IPS DF 6.9 (cell line): Measurements from ENCODE around the gene CDSN.

Experiments
- DNase-seq: peaks from one replicate; pipeline ENCODE4 v3.0.0-alpha.2; 2013; ENCODE audit warnings: low read depth, low spot score
- H3K27ac ChIP-seq: one replicate; pipeline ENCODE4 v1.5.1; 2013; ENCODE audit warnings: low read length, control low read depth
- H3K27me3 ChIP-seq: 2 replicates; pipeline ENCODE4 v1.6.1; 2013; ENCODE audit warnings: mild to moderate bottlenecking, low read length; ENCODE audit not compliant: control insufficient read depth, insufficient read depth
- H3K36me3 ChIP-seq: 2 replicates; pipeline ENCODE4 v1.6.1; 2013; ENCODE audit warnings: low read length; ENCODE audit not compliant: control insufficient read depth, insufficient read depth
- H3K4me1 ChIP-seq: 2 replicates; pipeline ENCODE4 v1.6.1; 2013; ENCODE audit warnings: low read length; ENCODE audit not compliant: control insufficient read depth, insufficient read depth
- H3K4me3 ChIP-seq: 2 replicates; pipeline ENCODE4 v1.5.1; 2013; ENCODE audit warnings: mild to moderate bottlenecking, low read length
- H3K9me3 ChIP-seq: 2 replicates; pipeline ENCODE4 v1.6.1; 2013; ENCODE audit warnings: low read length, inconsistent platforms; ENCODE audit not compliant: control insufficient read depth, insufficient read depth
- WGBS: extraction: QIAGEN DNeasy Blood & Tissue Kit; methylation state at CpG from one replicate; pipeline ENCODE4 v1.1.7; 2013; ENCODE audit warnings: mixed read lengths, missing lambda C conversion rate; ENCODE audit not compliant: insufficient read length, insufficient coverage; 5-methylcytosine and 5-hydroxymethylcytosine counted together

Gene CDSN

DNA sequence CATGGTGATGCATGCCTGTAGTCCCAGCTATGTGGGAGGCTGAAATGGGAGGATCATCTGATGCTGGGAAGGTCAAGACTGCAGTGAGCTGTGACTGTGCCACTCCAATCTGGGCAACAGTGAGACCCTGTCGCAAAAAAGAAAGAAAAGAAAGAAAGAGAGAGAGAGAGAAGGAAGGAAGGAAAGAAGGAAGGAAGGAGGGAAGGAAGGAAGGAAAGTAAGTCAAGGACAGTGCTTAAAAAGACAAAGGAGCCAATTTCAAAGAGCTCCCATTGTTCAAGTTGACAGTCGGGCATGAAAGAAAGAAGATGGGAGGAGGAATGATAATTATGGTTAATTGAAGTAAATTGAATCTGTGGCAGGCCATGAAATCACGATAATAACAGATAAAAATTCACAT lies 24.0 kb downstream of the CDSN start:
- H3K9me3 ChIP-seq, result no peaks in the 10 kb centered on the region
- H3K27me3 ChIP-seq, result no peaks in the 10 kb centered on the region
- WGBS, result 100% methylated on average over 1 of the region's 3 CpGs

GRCh38 chr6:31094389-31094881 lies 25.8 kb downstream of the CDSN start:
- DNase-seq, result no peak
- H3K27me3 ChIP-seq, result no peaks in the 10 kb centered on the region
- H3K36me3 ChIP-seq, result no peaks in the 10 kb centered on the region
- WGBS, result no CpG with 5 or more reads among the region's 3 CpGs
- no peaks in the 10 kb centered on the region for H3K9me3 ChIP-seq
- peaks cover 2% of the 10 kb centered on the region; the same call in 1 of the 2 replicates for H3K4me1 ChIP-seq
- no peak overlapping the region for H3K27ac ChIP-seq
- no peak overlapping the region for H3K4me3 ChIP-seq

More for the DNA sequence above, 24.0 kb downstream of the CDSN start:
- Histone ChIP-seq H3K36me3 (no peaks in the 10 kb centered on the region), H3K4me1 (peaks cover 2% of the 10 kb centered on the region; the same call in 1 of the 2 replicates), H3K4me3 (no peak overlapping the region), H3K27ac (no peak overlapping the region)
- DNase-seq, result no peak

DNA sequence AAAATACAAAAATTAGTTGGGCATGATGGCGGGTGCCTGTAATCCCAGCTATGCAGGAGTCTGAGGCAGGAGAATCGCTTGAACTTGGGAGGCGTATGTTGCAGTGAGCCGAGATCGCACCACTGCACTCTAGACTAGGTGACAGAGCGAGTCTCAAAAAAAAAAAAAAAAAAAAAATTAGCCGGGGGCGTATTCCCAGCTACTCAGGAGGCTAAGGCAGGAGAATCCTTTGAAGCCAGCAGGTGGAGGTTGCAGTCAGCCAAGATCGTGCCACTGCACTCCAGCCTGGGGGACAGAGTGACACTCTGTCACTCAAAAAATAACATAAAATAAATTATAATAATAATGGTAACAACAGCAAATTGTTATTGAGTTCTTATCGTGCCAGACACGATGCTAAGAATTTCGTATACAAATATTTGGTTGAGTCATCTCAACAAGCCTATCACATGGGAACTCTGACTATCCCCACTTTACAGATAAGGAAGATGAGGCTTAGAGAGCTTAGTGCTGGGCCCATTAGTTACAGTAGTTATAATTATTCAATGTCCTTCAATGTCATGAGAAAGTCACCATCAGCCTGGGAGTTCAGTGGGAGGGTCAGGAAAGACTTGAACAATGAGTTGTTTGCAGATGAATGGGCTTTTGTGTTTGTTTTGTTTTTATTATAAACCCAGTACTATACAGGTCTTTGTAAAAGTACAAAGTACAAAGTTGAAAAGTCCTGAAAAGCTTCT lies 27.3 kb downstream of the CDSN start:
- no peak for DNase-seq
- no peak overlapping the region for H3K27ac ChIP-seq
- no CpG with 5 or more reads among the region's 12 CpGs for WGBS

DNA sequence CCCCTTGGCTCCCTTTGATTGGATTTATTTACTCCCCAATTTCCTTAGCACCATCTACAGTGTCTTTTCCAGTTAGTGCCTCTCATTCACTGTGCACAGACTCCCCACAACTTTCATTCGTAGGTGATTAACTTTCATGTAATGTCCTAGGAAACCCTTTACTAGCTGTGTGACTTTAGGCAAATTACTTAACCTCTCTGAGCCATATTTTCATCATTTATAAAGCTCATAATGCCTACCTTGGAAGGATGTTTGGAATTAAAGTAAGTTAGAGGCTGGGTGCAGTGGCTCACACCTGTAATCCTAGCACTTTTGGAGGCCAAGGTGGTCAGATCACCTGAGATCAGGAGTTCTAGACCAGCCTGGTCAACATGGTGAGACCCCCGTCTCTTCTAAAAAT lies 28.0 kb downstream of the CDSN start:
- Histone ChIP-seq H3K9me3 (no peaks in the 10 kb centered on the region), H3K27ac (no peak overlapping the region), H3K4me1 (peaks cover 2% of the 10 kb centered on the region; the same call in 1 of the 2 replicates), H3K36me3 (no peaks in the 10 kb centered on the region), H3K27me3 (no peaks in the 10 kb centered on the region), H3K4me3 (no peak overlapping the region)
- WGBS, result no CpG with 5 or more reads among the region's 2 CpGs
- no peak for DNase-seq

More for the DNA sequence above, 27.3 kb downstream of the CDSN start:
- H3K27me3 ChIP-seq, result no peaks in the 10 kb centered on the region
- H3K4me1 ChIP-seq, result peaks cover 2% of the 10 kb centered on the region; the same call in 1 of the 2 replicates
- no peaks in the 10 kb centered on the region for H3K36me3 ChIP-seq
- no peaks in the 10 kb centered on the region for H3K9me3 ChIP-seq
- no peak overlapping the region for H3K4me3 ChIP-seq

DNA sequence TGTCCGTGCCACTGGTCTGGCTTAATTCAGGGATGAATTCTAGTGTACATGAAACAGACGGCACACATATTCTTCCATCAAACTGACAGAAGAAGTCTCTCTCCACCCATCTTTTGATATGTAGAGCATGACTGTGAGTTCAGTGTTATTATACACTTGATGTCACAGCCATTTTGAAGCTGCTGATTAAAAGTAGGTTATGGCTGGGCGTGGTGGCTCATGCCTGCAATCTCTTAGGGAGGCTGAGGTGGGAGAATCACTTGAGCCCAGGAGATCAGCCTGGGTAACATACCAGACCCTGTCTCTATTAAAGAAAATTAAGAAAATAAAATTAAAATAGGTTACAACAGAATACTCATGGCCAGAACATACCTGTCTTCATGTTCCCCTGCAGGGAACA lies 28.6 kb downstream of the CDSN start:
- H3K27me3 ChIP-seq, result no peaks in the 10 kb centered on the region
- DNase-seq, result no peak
- WGBS, result no CpG with 5 or more reads among the region's 3 CpGs
- no peak overlapping the region for H3K27ac ChIP-seq
- no peak overlapping the region for H3K4me3 ChIP-seq
- H3K4me1 ChIP-seq, result peaks cover 2% of the 10 kb centered on the region; the same call in 1 of the 2 replicates
- no peaks in the 10 kb centered on the region for H3K9me3 ChIP-seq
- H3K36me3 ChIP-seq, result no peaks in the 10 kb centered on the region

DNA sequence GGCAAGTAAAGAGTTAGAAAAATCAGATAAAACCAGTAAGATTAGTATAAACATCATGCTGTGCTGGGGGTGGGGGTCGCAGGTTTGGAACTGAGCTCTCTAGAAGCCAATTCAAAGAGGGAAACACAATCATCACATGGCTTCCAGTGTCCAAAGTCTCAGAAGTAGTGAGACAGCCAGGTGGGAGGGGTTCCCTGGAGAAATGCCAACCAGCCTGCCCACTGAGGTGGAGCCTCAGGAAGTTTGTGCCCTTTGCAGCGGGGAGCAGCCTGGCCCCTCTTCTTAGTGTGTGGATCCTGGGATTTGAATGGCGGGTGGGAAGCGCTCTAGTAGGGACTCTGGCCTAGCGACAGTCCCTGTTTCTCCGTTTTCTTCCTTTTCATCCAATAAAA lies 29.3 kb downstream of the CDSN start:
- Histone ChIP-seq H3K27ac (no peak overlapping the region), H3K9me3 (no peaks in the 10 kb centered on the region), H3K4me3 (no peak overlapping the region), H3K4me1 (peaks cover 2% of the 10 kb centered on the region; the same call in 1 of the 2 replicates), H3K27me3 (no peaks in the 10 kb centered on the region), H3K36me3 (no peaks in the 10 kb centered on the region)
- WGBS, result no CpG with 5 or more reads among the region's 6 CpGs
- no peak for DNase-seq

DNA sequence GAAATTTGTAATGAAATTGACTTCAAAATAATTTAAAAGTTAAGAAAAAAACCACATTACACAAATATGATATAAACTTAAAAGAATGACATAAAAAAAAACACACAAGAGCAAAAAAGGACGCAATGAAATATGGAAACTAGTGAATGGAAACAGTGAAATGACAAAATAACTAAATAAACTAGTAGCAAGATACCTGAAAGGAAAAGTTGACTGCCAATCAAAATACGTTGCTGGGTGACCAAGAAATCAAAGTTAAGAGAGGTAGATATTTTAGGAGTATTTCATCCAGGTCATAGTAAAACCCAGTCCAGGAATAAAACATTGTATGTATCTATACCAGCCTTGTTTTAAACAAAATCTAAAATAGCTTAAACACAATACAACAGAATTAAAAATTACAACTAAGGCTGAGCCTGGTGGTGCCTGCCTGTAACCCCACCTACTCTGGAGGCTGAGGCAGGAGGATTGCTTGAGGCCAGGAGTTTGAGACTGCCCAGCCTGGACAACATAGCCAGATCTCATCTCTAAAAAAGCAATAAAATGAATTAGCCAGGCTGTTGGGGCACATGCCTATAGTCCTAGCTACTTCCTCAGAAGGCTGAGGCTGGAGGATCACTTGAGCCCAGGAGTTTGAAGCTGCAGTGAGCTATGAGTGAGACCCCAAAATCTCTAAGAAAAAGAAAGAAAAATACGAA lies 29.8 kb downstream of the CDSN start:
- Histone ChIP-seq H3K9me3 (no peaks in the 10 kb centered on the region), H3K36me3 (no peaks in the 10 kb centered on the region), H3K27me3 (no peaks in the 10 kb centered on the region), H3K4me3 (no peak overlapping the region), H3K4me1 (peaks cover 2% of the 10 kb centered on the region; the same call in 1 of the 2 replicates), H3K27ac (no peak overlapping the region)
- DNase-seq, result no peak
- no CpG with 5 or more reads among the region's 3 CpGs for WGBS

- Histone ChIP-seq H3K4me1 (no peaks in the 10 kb centered on the region), H3K36me3 (no peaks in the 10 kb centered on the region), H3K4me3 (no peak overlapping the region), H3K27ac (no peak overlapping the region), H3K9me3 (no peaks in the 10 kb centered on the region), H3K27me3 (no peaks in the 10 kb centered on the region)
- DNase-seq, result no peak
- no CpG with 5 or more reads among the region's 14 CpGs for WGBS
Measured at GRCh38 chr6:31087494-31088089, 32.7 kb downstream of the CDSN start.

GRCh38 chr6:31086788-31087440 lies 33.3 kb downstream of the CDSN start:
- Histone ChIP-seq H3K4me1 (no peaks in the 10 kb centered on the region), H3K9me3 (no peaks in the 10 kb centered on the region), H3K36me3 (no peaks in the 10 kb centered on the region), H3K27me3 (no peaks in the 10 kb centered on the region), H3K4me3 (no peak overlapping the region), H3K27ac (no peak overlapping the region)
- DNase-seq, result no peak
- WGBS, result no CpG with 5 or more reads among the region's 7 CpGs

DNA sequence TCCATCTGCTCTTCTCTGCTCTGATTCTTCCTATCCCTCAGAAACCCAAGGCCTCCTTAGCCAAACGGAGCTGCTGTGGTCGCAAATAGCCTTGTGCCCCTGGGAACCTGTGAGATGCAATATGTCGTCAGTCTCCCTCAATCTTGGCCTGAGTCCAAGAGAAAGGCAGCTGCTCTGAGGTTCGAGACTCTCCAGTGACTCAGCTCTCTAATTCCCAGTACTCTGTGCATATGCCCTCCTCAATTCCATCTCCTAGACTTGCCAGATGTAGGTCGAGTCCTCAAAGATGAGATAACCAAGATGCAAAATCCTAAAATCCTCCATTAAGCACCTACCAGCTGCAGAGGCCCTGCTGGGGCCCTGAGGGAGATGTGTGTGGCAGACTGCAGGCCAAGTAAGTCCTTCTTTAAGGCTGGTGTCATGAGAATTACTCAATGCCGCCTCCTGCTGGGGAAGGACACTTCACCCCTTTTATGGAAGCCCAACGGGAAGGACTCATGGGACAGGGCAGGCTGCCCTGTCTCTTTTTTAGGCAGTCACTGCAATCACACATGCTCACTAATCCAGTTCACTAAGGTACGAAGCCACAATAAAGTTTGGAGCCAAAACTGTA lies 36.4 kb downstream of the CDSN start:
- peak; percentile 60 for DNase-seq
- peaks cover 2% of the 10 kb centered on the region; the same call in 1 of the 2 replicates for H3K4me1 ChIP-seq
- no peak overlapping the region for H3K27ac ChIP-seq
- no peaks in the 10 kb centered on the region for H3K9me3 ChIP-seq
- no CpG with 5 or more reads among the region's 8 CpGs for WGBS
- no peak overlapping the region for H3K4me3 ChIP-seq
- H3K36me3 ChIP-seq, result no peaks in the 10 kb centered on the region
- no peaks in the 10 kb centered on the region for H3K27me3 ChIP-seq
